AG10803 (cell line): ENCODE results near the gene ZSWIM5.
"Not testable (repeated sequence)": the region's sequence is repeated elsewhere in the genome, so short reads cannot be mapped to it uniquely, and the experiment has no call there.

Experiments
- DNase-seq: peaks from one replicate; pipeline ENCODE4 v3.0.0; 2010; ENCODE audit warnings: low read depth
- H3K4me3 ChIP-seq: 2 replicates; pipeline ENCODE4 v1.5.1; 2011; ENCODE audit warnings: mild to moderate bottlenecking, low read length, control low read depth
- TF ChIP-seq, protein P1 (sequence below): conservative IDR thresholded peaks from 2 replicates; pipeline ENCODE4 v1.5.1; 2011; ENCODE audit warnings: mild to moderate bottlenecking, low read length, control low read depth, inconsistent platforms

Gene ZSWIM5

GRCh38 chr1:45172005-45172404 lies 34.4 kb downstream of the ZSWIM5 start:
- no peak overlapping the region for H3K4me3 ChIP-seq
- no peak for DNase-seq
- TF ChIP-seq, protein P1, sequence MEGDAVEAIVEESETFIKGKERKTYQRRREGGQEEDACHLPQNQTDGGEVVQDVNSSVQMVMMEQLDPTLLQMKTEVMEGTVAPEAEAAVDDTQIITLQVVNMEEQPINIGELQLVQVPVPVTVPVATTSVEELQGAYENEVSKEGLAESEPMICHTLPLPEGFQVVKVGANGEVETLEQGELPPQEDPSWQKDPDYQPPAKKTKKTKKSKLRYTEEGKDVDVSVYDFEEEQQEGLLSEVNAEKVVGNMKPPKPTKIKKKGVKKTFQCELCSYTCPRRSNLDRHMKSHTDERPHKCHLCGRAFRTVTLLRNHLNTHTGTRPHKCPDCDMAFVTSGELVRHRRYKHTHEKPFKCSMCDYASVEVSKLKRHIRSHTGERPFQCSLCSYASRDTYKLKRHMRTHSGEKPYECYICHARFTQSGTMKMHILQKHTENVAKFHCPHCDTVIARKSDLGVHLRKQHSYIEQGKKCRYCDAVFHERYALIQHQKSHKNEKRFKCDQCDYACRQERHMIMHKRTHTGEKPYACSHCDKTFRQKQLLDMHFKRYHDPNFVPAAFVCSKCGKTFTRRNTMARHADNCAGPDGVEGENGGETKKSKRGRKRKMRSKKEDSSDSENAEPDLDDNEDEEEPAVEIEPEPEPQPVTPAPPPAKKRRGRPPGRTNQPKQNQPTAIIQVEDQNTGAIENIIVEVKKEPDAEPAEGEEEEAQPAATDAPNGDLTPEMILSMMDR: no peak

DNA sequence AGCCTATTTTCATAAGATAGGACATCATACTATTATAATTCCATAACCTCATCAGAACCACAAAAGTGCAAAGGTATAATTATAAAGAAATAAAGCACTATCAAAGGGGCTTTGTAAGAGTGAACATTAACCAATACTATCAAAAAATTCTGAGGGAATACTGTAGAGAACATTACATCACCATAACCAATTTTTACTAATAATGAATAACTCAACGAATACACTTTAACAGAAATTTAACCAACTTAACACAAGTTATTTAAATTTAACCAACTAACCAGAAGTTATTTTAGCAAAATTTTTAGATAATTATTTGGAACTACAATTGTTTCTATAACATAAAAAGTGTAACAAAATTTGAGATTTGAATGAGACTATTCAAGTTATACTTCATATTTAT lies 34.8 kb downstream of the ZSWIM5 start:
- DNase-seq: no peak
- TF ChIP-seq, protein P1: no peak

GRCh38 chr1:45170151-45170742 lies 36.2 kb downstream of the ZSWIM5 start:
- TF ChIP-seq, protein P1: no peak
- no peak for DNase-seq
- H3K4me3 ChIP-seq: no peak overlapping the region

More for the DNA sequence above, 34.8 kb downstream of the ZSWIM5 start:
- H3K4me3 ChIP-seq: no peak overlapping the region

DNA sequence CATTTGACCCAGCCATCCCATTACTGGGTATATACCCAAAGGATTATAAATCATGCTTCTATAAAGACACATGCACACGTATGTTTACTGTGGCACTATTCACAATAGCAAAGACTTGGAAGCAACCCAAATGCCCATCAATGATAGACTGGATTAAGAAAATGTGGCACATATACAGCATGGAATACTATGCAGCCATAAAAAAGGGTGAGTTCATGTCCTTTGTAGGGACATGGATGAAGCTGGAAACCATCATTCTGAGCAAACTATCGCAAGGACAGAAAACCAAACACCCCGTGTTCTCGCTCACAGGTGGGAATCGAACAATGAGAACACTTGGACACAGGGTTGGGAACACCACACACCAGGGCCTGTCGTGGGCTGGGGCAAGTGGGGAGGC lies 38.5 kb downstream of the ZSWIM5 start:
- not testable (repeated sequence) for DNase-seq, H3K4me3 ChIP-seq

DNA sequence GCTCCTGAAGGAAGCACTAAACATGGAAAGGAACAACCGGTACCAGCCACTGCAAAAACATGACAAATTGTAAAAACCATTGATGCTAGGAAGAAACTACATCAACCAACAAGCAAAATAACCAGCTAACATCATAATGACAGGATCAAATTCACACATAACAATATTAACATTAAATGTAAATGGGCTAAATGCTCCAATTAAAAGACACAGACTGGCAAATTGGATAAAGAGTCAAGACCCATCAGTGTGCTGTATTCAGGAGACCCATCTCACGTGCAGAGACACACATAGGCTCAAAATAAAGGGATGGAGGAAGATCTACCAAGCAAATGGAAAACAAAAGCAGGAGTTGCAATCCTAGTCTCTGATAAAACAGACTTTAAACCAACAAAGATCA lies 42.1 kb downstream of the ZSWIM5 start:
- H3K4me3 ChIP-seq, DNase-seq: not testable (repeated sequence)

GRCh38 chr1:45163111-45163510 lies 43.3 kb downstream of the ZSWIM5 start:
- not testable (repeated sequence) for H3K4me3 ChIP-seq, DNase-seq

GRCh38 chr1:45162041-45163035 lies 44.1 kb downstream of the ZSWIM5 start:
- DNase-seq, H3K4me3 ChIP-seq: not testable (repeated sequence)

GRCh38 chr1:45155957-45156356 lies 50.4 kb downstream of the ZSWIM5 start:
- no peak for DNase-seq
- TF ChIP-seq, protein P1: no peak
- H3K4me3 ChIP-seq: no peak overlapping the region

- DNase-seq: no peak
- TF ChIP-seq, protein P1: no peak
These were observed 51.0 kb downstream of the ZSWIM5 start for GRCh38 chr1:45155423-45155822.

More at GRCh38 chr1:45155423-45155822, 51.0 kb downstream of the ZSWIM5 start:
- no peak overlapping the region for H3K4me3 ChIP-seq
